Smooth muscle cell (in vitro differentiated cells): ENCODE measurements around the gene PHLPP1. TPM values are rescaled to one million over a fixed set of nuclear protein-coding genes. Genes with fewer than 3 reads are reported as not detected.

Experiments used
- DNase-seq: peaks from one replicate; lab custom pipeline; 2025; ENCODE audit not compliant: unreplicated experiment; lab: John Stamatoyannopoulos, UW
- H2AFZ ChIP-seq: fragments of 200-600 bp; sonication (generic); 2 replicates; pipeline ENCODE4 v1.6.0; 2016; ENCODE audit warnings: antibody characterized with exemption, low read depth, mild to moderate bottlenecking
- H3F3A ChIP-seq: fragments of 200-600 bp; sonication (generic); 2 replicates; pipeline ENCODE4 v1.6.0; 2017; ENCODE audit warnings: antibody characterized with exemption, low read depth
- H3K27ac ChIP-seq: fragments of 200-600 bp; sonication (generic); 2 replicates; pipeline ENCODE4 v1.5.1; 2016; ENCODE audit warnings: low read depth, mild to moderate bottlenecking
- H3K27me3 ChIP-seq: fragments of 200-600 bp; sonication (generic); 2 replicates; pipeline ENCODE4 v1.6.1; 2016; ENCODE audit warnings: low read depth, mild to moderate bottlenecking
- H3K36me3 ChIP-seq: fragments of 200-600 bp; sonication (generic); 2 replicates; pipeline ENCODE4 v1.5.1; 2016; ENCODE audit warnings: low read depth
- H3K4me1 ChIP-seq: fragments of 200-600 bp; sonication (generic); 2 replicates; pipeline ENCODE4 v1.5.1; 2016; ENCODE audit warnings: low read depth
- H3K4me2 ChIP-seq: fragments of 200-600 bp; sonication (generic); 2 replicates; pipeline ENCODE4 v1.6.0; 2016; ENCODE audit warnings: mild to moderate bottlenecking
- H3K4me3 ChIP-seq: fragments of 200-600 bp; sonication (generic); 2 replicates; pipeline ENCODE4 v1.5.1; 2016; ENCODE audit warnings: mild to moderate bottlenecking
- H3K79me2 ChIP-seq: fragments of 200-600 bp; sonication (generic); 2 replicates; pipeline ENCODE4 v1.6.0; 2016; ENCODE audit warnings: low read depth, mild to moderate bottlenecking
- H3K9ac ChIP-seq: fragments of 200-600 bp; sonication (generic); 2 replicates; pipeline ENCODE4 v1.6.0; 2016; ENCODE audit warnings: low read depth
- H3K9me3 ChIP-seq: fragments of 200-600 bp; sonication (generic); replicated peaks from 2 replicates; pipeline ENCODE4 v1.5.1; 2016; ENCODE audit warnings: low read depth
- H4K20me1 ChIP-seq: fragments of 200-600 bp; sonication (generic); 2 replicates; pipeline ENCODE4 v1.6.0; 2016; ENCODE audit warnings: low read depth
- WGBS: methylation state at CpG from one replicate; pipeline ENCODE4 v1.1.7; 2016; ENCODE audit warnings: low lambda C conversion rate; 5-methylcytosine and 5-hydroxymethylcytosine counted together
- polyA plus RNA-seq: library from polyadenylated mRNA; unstranded; fragments of >200 nt; fragmentation: Nextera tagmentation; extraction: Ambion mirVana; gene quantifications from 2 replicates; pipeline ENCODE4 v1.2.1, GENCODE V29; 2016
- total RNA-seq: library from RNA; depleted of rRNA; stranded (reverse); fragments of >200 nt; gene quantifications from 2 replicates; pipeline ENCODE4 v1.2.3, GENCODE V29; 2014
- TF ChIP-seq, protein P1 (sequence below): fragments of 200-600 bp; sonication (generic); IDR thresholded peaks from 2 replicates; pipeline ENCODE4 v1.5.1; 2017; ENCODE audit warnings: borderline replicate concordance, mild to moderate bottlenecking, antibody characterized with exemption; ENCODE audit not compliant: insufficient read depth, poor library complexity, severe bottlenecking

The PHLPP1 gene
- total and polyA plus RNA-seq, 2 experiments from 2014 or later, result 1.1 to 4.3 TPM

DNA sequence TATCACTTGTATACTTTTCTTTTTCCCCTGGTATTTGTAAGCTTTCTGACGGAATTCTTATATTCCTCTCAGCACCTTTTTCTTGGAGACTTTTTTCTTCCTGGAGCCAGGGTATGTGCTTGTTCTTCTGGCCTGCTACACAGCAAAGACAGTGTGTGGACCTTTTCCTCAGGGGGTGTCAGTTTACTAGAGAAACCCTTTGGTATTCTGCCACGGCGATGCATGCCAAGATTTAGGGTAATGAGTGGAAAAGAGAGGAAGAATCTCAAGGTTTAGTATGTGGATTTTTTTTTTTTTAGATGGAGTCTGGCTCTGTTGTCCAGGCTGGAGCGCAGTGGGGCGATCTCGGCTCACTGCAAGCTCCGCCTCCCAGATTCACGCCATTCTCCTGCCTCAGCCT lies 152.2 kb downstream of the PHLPP1 start:
- WGBS, result 95% methylated on average over 5 of the region's 8 CpGs
- DNase-seq, result no peak
- H3K4me3 ChIP-seq, result no peak overlapping the region
- no peaks in the 10 kb centered on the region for H4K20me1 ChIP-seq
- H3K27ac ChIP-seq, result no peak overlapping the region
- no peak overlapping the region for H2AFZ ChIP-seq
- no peaks in the 10 kb centered on the region for H3K9me3 ChIP-seq
- no peak overlapping the region for H3K9ac ChIP-seq
- H3K36me3 ChIP-seq, result no peaks in the 10 kb centered on the region
- H3K4me2 ChIP-seq, result no peak overlapping the region
- H3K4me1 ChIP-seq, result no peaks in the 10 kb centered on the region
- no peaks in the 10 kb centered on the region for H3K79me2 ChIP-seq
- TF ChIP-seq, protein P1, sequence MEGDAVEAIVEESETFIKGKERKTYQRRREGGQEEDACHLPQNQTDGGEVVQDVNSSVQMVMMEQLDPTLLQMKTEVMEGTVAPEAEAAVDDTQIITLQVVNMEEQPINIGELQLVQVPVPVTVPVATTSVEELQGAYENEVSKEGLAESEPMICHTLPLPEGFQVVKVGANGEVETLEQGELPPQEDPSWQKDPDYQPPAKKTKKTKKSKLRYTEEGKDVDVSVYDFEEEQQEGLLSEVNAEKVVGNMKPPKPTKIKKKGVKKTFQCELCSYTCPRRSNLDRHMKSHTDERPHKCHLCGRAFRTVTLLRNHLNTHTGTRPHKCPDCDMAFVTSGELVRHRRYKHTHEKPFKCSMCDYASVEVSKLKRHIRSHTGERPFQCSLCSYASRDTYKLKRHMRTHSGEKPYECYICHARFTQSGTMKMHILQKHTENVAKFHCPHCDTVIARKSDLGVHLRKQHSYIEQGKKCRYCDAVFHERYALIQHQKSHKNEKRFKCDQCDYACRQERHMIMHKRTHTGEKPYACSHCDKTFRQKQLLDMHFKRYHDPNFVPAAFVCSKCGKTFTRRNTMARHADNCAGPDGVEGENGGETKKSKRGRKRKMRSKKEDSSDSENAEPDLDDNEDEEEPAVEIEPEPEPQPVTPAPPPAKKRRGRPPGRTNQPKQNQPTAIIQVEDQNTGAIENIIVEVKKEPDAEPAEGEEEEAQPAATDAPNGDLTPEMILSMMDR, result no peak
- no peaks in the 10 kb centered on the region for H3F3A ChIP-seq
- no peaks in the 10 kb centered on the region for H3K27me3 ChIP-seq

DNA sequence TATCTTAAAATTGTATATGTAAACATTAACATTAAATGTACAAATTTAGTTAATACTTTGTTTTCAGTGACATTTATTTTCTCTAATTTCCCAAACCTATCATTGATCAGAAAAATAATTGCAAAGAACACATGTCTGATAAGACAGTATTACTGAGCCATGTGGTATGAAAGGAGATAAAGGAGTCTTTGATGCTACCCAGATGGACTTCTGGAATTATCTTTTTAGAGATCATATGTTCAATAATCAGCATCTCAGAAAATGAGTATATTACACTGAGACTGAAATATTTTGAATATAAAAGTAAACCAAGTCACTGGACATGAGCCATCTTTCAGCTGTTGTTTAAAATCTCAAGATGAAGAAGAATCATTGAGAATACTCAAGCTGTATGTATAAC lies 153.3 kb downstream of the PHLPP1 start:
- TF ChIP-seq, protein P1, result no peak
- H3K4me1 ChIP-seq, result no peaks in the 10 kb centered on the region
- no peaks in the 10 kb centered on the region for H4K20me1 ChIP-seq
- no peaks in the 10 kb centered on the region for H3K9me3 ChIP-seq
- H2AFZ ChIP-seq, result no peak overlapping the region
- no peak for DNase-seq
- no peaks in the 10 kb centered on the region for H3K36me3 ChIP-seq
- H3F3A ChIP-seq, result no peaks in the 10 kb centered on the region
- no peak overlapping the region for H3K9ac ChIP-seq
- H3K27me3 ChIP-seq, result no peaks in the 10 kb centered on the region
- no peaks in the 10 kb centered on the region for H3K79me2 ChIP-seq
- H3K4me3 ChIP-seq, result no peak overlapping the region
- no peak overlapping the region for H3K27ac ChIP-seq
- H3K4me2 ChIP-seq, result no peak overlapping the region

DNA sequence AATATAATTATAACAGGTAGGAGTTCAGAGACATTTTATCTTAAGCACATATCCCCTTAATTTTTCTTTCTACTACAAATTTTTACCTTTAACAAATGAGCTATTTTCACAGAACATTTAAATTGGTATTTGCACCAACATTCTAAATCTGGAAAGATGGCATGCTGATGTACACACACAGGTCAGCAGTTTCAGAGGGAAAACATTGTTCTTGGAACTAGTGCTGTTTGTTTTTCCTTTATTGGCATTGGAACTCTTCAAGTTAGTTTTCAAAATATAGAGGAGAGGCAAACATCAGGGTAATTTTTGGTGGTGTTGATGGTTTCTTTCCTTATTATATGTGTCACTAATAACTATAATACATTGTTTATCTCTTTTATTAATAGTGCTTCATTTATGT lies 155.3 kb downstream of the PHLPP1 start:
- Histone ChIP-seq H3K9me3 (no peaks in the 10 kb centered on the region), H3K4me3 (no peak overlapping the region)
- TF ChIP-seq, protein P1, result no peak

DNA sequence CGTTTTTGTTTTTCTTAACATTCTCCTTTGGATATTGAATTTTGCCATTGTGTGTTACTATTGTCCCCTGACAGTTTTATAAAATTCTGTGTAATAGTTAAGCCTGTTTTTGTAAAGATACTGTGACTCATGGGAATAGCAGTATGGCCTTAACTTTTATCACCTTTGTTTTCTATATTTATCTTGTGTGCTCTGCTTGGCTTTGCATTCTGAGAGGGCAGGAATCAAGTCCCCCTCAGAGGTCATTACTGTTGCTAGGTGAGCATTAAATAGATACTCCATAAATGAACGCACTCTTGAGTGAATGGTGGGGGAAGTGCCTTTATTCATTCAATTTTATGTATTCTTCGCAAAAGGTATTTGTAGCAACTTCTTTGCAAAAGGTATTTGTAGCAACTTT lies 160.0 kb downstream of the PHLPP1 start:
- Histone ChIP-seq H3K4me3 (no peak overlapping the region), H3K9me3 (no peaks in the 10 kb centered on the region), H3F3A (no peaks in the 10 kb centered on the region), H3K79me2 (no peaks in the 10 kb centered on the region), H3K4me1 (peaks cover 20% of the 10 kb centered on the region), H4K20me1 (no peaks in the 10 kb centered on the region), H3K27me3 (no peaks in the 10 kb centered on the region), H3K27ac (no peak overlapping the region), H2AFZ (no peak overlapping the region), H3K4me2 (no peak overlapping the region), H3K9ac (no peak overlapping the region), H3K36me3 (no peaks in the 10 kb centered on the region)
- 80% methylated on average over 3 of the region's 3 CpGs for WGBS
- no peak for DNase-seq
- TF ChIP-seq, protein P1, result no peak

More for the DNA sequence above, 155.3 kb downstream of the PHLPP1 start:
- Histone ChIP-seq H3K36me3 (no peaks in the 10 kb centered on the region), H3K4me1 (no peaks in the 10 kb centered on the region), H3K79me2 (no peaks in the 10 kb centered on the region), H3K27me3 (no peaks in the 10 kb centered on the region), H3K9ac (no peak overlapping the region), H3F3A (no peaks in the 10 kb centered on the region), H3K27ac (no peak overlapping the region), H3K4me2 (no peak overlapping the region), H2AFZ (no peak overlapping the region), H4K20me1 (no peaks in the 10 kb centered on the region)
- no peak for DNase-seq
